Spleen (tissue), 11 donors: ENCODE results near the gene PIKFYVE. TPM values are rescaled to one million over a fixed set of nuclear protein-coding genes. Genes with fewer than 3 reads are reported as not detected.
"Not testable (repeated sequence)": the region's sequence is repeated elsewhere in the genome, so short reads cannot be mapped to it uniquely, and the experiment has no call there.

Experiments used
- DNase-seq: peaks from one replicate; pipeline ENCODE4 v3.0.0-alpha.2; 2020
- H3K27ac ChIP-seq, 8 donors: fragments of 200-600 bp; sonication (generic) in 7 of 8; 1 replicate in 4 of 8; 2 replicates in 4 of 8; pipeline versions ENCODE4 v1.5.0 to v1.8.0; 2016 to 2021; ENCODE audit warnings: inconsistent platforms in 4 of 8, mild to moderate bottlenecking in 4 of 8, moderate library complexity in 1 of 8
- H3K27me3 ChIP-seq, 7 donors: fragments of 200-600 bp; sonication (generic) in 6 of 7; replicated peaks in 1 of 7; 1 replicate in 4 of 7; 2 replicates in 3 of 7; pipeline versions ENCODE4 v1.5.0 to v1.8.0; 2016 to 2021; ENCODE audit warnings: inconsistent platforms in 3 of 7, mild to moderate bottlenecking in 1 of 7
- H3K36me3 ChIP-seq, 6 donors: fragments of 200-600 bp; sonication (generic) in 5 of 6; 1 replicate in 4 of 6; 2 replicates in 2 of 6; pipeline versions ENCODE4 v1.5.0 to v1.8.0; 2016 to 2021; ENCODE audit warnings: inconsistent platforms in 2 of 6
- H3K4me1 ChIP-seq, 6 donors: fragments of 200-600 bp; sonication (generic) in 5 of 6; 1 replicate in 3 of 6; 2 replicates in 3 of 6; pipeline versions ENCODE4 v1.5.0 to v1.8.0; 2016 to 2021; ENCODE audit warnings: inconsistent platforms in 3 of 6
- H3K4me3 ChIP-seq, 8 donors: fragments of 200-600 bp; sonication (generic) in 7 of 8; 1 replicate in 4 of 8; 2 replicates in 4 of 8; pipeline versions ENCODE4 v1.5.0 to v1.8.0; 2016 to 2021; ENCODE audit warnings: inconsistent platforms in 4 of 8, mild to moderate bottlenecking in 4 of 8, moderate library complexity in 2 of 8
- H3K9me3 ChIP-seq, 8 donors: fragments of 200-600 bp; sonication (generic) in 7 of 8; 1 replicate in 4 of 8; 2 replicates in 4 of 8; pipeline versions ENCODE4 v1.5.0 to v1.8.0; 2016 to 2021; ENCODE audit warnings: inconsistent platforms in 4 of 8
- CTCF ChIP-seq, 11 experiments: fragments of 200-600 bp in 7 of 11; fragments of 450-650 bp in 4 of 11; sonication (generic) in 4 of 11; IDR thresholded peaks in 8 of 11; conservative IDR thresholded peaks in 3 of 11; 1 replicate in 7 of 11; 2 replicates in 4 of 11; pipeline versions ENCODE4 v1.4.0 to v1.8.0; 2016 to 2021; ENCODE audit warnings: antibody characterized with exemption in 11 of 11, inconsistent platforms in 4 of 11, mild to moderate bottlenecking in 1 of 11
- POLR2A ChIP-seq, 3 donors: fragments of 450-650 bp; IDR thresholded peaks; one replicate each; pipeline ENCODE4 v1.5.1; 2017; ENCODE audit warnings: antibody characterized with exemption in 3 of 3, mild to moderate bottlenecking in 1 of 3
- POLR2AphosphoS5 ChIP-seq, 3 donors: sonication (generic); formaldehyde crosslinking; IDR thresholded peaks; one replicate each; pipeline ENCODE4 v1.5.1; 2017; ENCODE audit warnings: antibody characterized with exemption in 3 of 3
- WGBS, 5 donors: extraction: QIAGEN DNeasy Blood & Tissue Kit in 3 of 5; methylation state at CpG; one replicate each; pipeline versions ENCODE4 v1.1.5 to v1.1.7; 2013 to 2018; 5-methylcytosine and 5-hydroxymethylcytosine counted together
- intact Hi-C: fragments of 100-400 bp; cut with DNase I; formaldehyde crosslinking; loops from one replicate; pipeline ENCODE4 v1.15.0; 2023; ENCODE audit warnings: low total_unique reads
- polyA plus RNA-seq, 3 donors: library from polyadenylated mRNA; stranded (reverse); fragments of 200-250 nt; gene quantifications; one replicate each; pipeline ENCODE4 v1.2.1, GENCODE V29; 2013
- total RNA-seq, 7 donors: library from RNA; depleted of rRNA in 3 of 7; stranded (reverse); fragments of >200 nt in 3 of 7; fragmentation: NEBNext Ultra II Directional in 4 of 7; extraction: Animal tissue kit (Norgen Biotek cat#: 25700) in 4 of 7; gene quantifications; one replicate each; pipeline versions ENCODE4 v1.1.0 to v1.2.1, GENCODE V29; 2016 to 2021
- donor health status: healthy with polysubstance abuse.
- donor health status: DM: no; HTN: no; CAD: no; lungs with moderate emphysema.
- donor health status: DM: no; HTN: no; CAD: no.
- donor health status: Bipolar disorder and iron deficiency.
- donor health status: healthy.
- donor health status: DM: no; HTN: no; CAD: no.
- donor health status: DM: yes; HTN: yes; CAD: no.

The PIKFYVE gene
- total and polyA plus RNA-seq, 10 donors = 7.3 to 68.7 (median 52.7) TPM

- peaks cover 0 to 4% (median 0%) of the 10 kb centered on the region in 6 donors for H3K4me1 ChIP-seq
- H3K4me3 ChIP-seq = no peak overlapping the region
- DNase-seq = no peak
- no peaks in the 10 kb centered on the region for H3K27me3 ChIP-seq
- 71 to 89% (median 78%) methylated on average over 7 of the region's 7 CpGs for WGBS, 5 donors
- H3K27ac ChIP-seq = peak overlapping the region in 2 of 8 donors; percentile 2 to 37
- no peaks in the 10 kb centered on the region for H3K9me3 ChIP-seq
- peaks cover 0 to 100% (median 88%) of the 10 kb centered on the region in 6 donors for H3K36me3 ChIP-seq
- no peak for TF ChIP-seq POLR2A (IDR thresholded peaks at IDR 0.05)
- no peak for TF ChIP-seq CTCF (IDR thresholded peaks at IDR 0.05 in 8 of 11, conservative IDR thresholded peaks at IDR 0.05 in 3 of 11)
- TF ChIP-seq POLR2AphosphoS5 (IDR thresholded peaks at IDR 0.05) = no peak
- intact Hi-C loops = no loop called here
Observed at GRCh38 chr2:208350610-208351009, 84.6 kb downstream of the PIKFYVE start.

GRCh38 chr2:208352644-208353567 is 86.9 kb downstream of the PIKFYVE start:
- Histone ChIP-seq H3K4me3 (no peak overlapping the region), H3K36me3 (peaks cover 0 to 99% (median 70%) of the 10 kb centered on the region in 6 donors), H3K4me1 (peaks cover 0 to 19% (median 0%) of the 10 kb centered on the region in 6 donors), H3K27me3 (no peaks in the 10 kb centered on the region), H3K27ac (no peak overlapping the region), H3K9me3 (no peaks in the 10 kb centered on the region)
- no peak for DNase-seq
- intact Hi-C loops = no loop called here
- 89 to 95% (median 90%) methylated on average over 5 of the region's 5 CpGs for WGBS, 5 donors
- TF ChIP-seq POLR2A (IDR thresholded peaks at IDR 0.05) (no peak), POLR2AphosphoS5 (IDR thresholded peaks at IDR 0.05) (no peak)

GRCh38 chr2:208354964-208355381 is 88.9 kb downstream of the PIKFYVE start:
- intact Hi-C loops = no loop called here
- H3K27ac ChIP-seq = peak overlapping the region in 2 of 8 donors; percentile 2 to 37
- H3K9me3 ChIP-seq = no peaks in the 10 kb centered on the region
- H3K36me3 ChIP-seq = peaks cover 0 to 90% (median 62%) of the 10 kb centered on the region in 6 donors
- TF ChIP-seq POLR2AphosphoS5 (IDR thresholded peaks at IDR 0.05) = no peak
- no peak for TF ChIP-seq POLR2A (IDR thresholded peaks at IDR 0.05)
- no peak for TF ChIP-seq CTCF (IDR thresholded peaks at IDR 0.05 in 8 of 11, conservative IDR thresholded peaks at IDR 0.05 in 3 of 11)
- H3K4me3 ChIP-seq = no peak overlapping the region
- H3K27me3 ChIP-seq = no peaks in the 10 kb centered on the region
- WGBS, 5 donors = 59 to 93% (median 82%) methylated on average over 3 of the region's 3 CpGs
- DNase-seq = no peak
- peaks cover 0 to 19% (median 0%) of the 10 kb centered on the region in 6 donors for H3K4me1 ChIP-seq

GRCh38 chr2:208356420-208356819 is 90.4 kb downstream of the PIKFYVE start:
- peaks cover 0 to 85% (median 49%) of the 10 kb centered on the region in 6 donors for H3K36me3 ChIP-seq
- H3K4me1 ChIP-seq = peaks cover 0 to 19% (median 0%) of the 10 kb centered on the region in 6 donors
- DNase-seq, H3K27me3 ChIP-seq, H3K4me3 ChIP-seq, H3K9me3 ChIP-seq, intact Hi-C loops: not testable (repeated sequence)
- 51 to 64% (median 60%) methylated on average over 3 of the region's 3 CpGs for WGBS, 5 donors
- H3K27ac ChIP-seq = peak overlapping the region in 1 of 8 donors; percentile 13
